Neuronal stem cell (in vitro differentiated cells): ENCODE results near the gene C6orf47.

Experiments
- DNase-seq: peaks from one replicate; pipeline ENCODE4 v3.0.0-alpha.2; 2013; ENCODE audit warnings: low spot score
- H2AFZ ChIP-seq: one replicate; pipeline ENCODE4 v1.6.1; 2013; ENCODE audit warnings: mild to moderate bottlenecking, low read length, inconsistent platforms
- H2AK5ac ChIP-seq: 2 replicates; pipeline ENCODE4 v1.6.1; 2013; ENCODE audit warnings: low read depth, mild to moderate bottlenecking, inconsistent platforms, low read length, moderate library complexity, mixed read lengths
- H2BK120ac ChIP-seq: 2 replicates; pipeline ENCODE4 v1.6.1; 2013; ENCODE audit warnings: low read depth, mild to moderate bottlenecking, inconsistent platforms, low read length, moderate library complexity, mixed read lengths
- H2BK12ac ChIP-seq: one replicate; pipeline ENCODE4 v1.6.1; 2013; ENCODE audit warnings: low read length, inconsistent platforms
- H2BK15ac ChIP-seq: 2 replicates; pipeline ENCODE4 v1.6.1; 2013; ENCODE audit warnings: mild to moderate bottlenecking, low read length, inconsistent platforms, mixed read lengths
- H2BK5ac ChIP-seq: one replicate; pipeline ENCODE4 v1.6.1; 2013; ENCODE audit warnings: inconsistent platforms, mild to moderate bottlenecking, low read length, moderate library complexity
- H3K14ac ChIP-seq: one replicate; pipeline ENCODE4 v1.6.1; 2013; ENCODE audit warnings: low read length, inconsistent platforms
- H3K18ac ChIP-seq: 2 replicates; pipeline ENCODE4 v1.6.1; 2013; ENCODE audit warnings: low read length, inconsistent platforms
- H3K23ac ChIP-seq: 2 replicates; pipeline ENCODE4 v1.6.1; 2013; ENCODE audit warnings: low read depth, mild to moderate bottlenecking, mixed read lengths, low read length, inconsistent platforms; ENCODE audit not compliant: poor library complexity
- H3K27ac ChIP-seq: replicated peaks from 3 replicates; pipeline ENCODE4 v1.5.1; 2013; ENCODE audit warnings: low read length, inconsistent platforms
- H3K27me3 ChIP-seq, 3 experiments: 2 replicates each; pipeline ENCODE4 v1.6.1; 2013; ENCODE audit warnings: low read length in 3 of 3, mild to moderate bottlenecking in 2 of 3, inconsistent platforms in 1 of 3, low read depth in 1 of 3, mixed read lengths in 1 of 3, moderate library complexity in 1 of 3; ENCODE audit not compliant: control insufficient read depth in 3 of 3, insufficient read depth in 3 of 3
- H3K36me3 ChIP-seq, 2 donors: replicated peaks in 1 of 2; 2 replicates each; pipeline ENCODE4 v1.6.1; 2013; ENCODE audit warnings: low read length in 2 of 2; ENCODE audit not compliant: control insufficient read depth in 2 of 2, insufficient read depth in 2 of 2
- H3K4ac ChIP-seq: 2 replicates; pipeline ENCODE4 v1.6.1; 2013; ENCODE audit warnings: inconsistent platforms, mild to moderate bottlenecking, low read length, moderate library complexity
- H3K4me1 ChIP-seq, 2 donors: 1 replicate in 1 of 2; 2 replicates in 1 of 2; pipeline ENCODE4 v1.6.1; 2013; ENCODE audit warnings: low read length in 2 of 2, low read depth in 1 of 2; ENCODE audit not compliant: control insufficient read depth in 2 of 2, insufficient read depth in 1 of 2
- H3K4me2 ChIP-seq: one replicate; pipeline ENCODE4 v1.6.1; 2013; ENCODE audit warnings: mild to moderate bottlenecking, low read length, inconsistent platforms; ENCODE audit not compliant: insufficient read depth, poor library complexity, severe bottlenecking
- H3K4me3 ChIP-seq, 2 donors: 2 replicates each; pipeline ENCODE4 v1.5.1; 2013; ENCODE audit warnings: low read length in 2 of 2, mild to moderate bottlenecking in 2 of 2, inconsistent platforms in 1 of 2, moderate library complexity in 1 of 2
- H3K79me1 ChIP-seq: one replicate; pipeline ENCODE4 v1.6.1; 2013; ENCODE audit warnings: low read depth, mild to moderate bottlenecking, inconsistent platforms, low read length, moderate library complexity
- H3K9ac ChIP-seq: one replicate; pipeline ENCODE4 v1.6.1; 2013; ENCODE audit warnings: mild to moderate bottlenecking, low read depth, low read length, inconsistent platforms; ENCODE audit not compliant: poor library complexity
- H3K9me3 ChIP-seq, 2 donors: replicated peaks in 1 of 2; 2 replicates each; pipeline versions ENCODE3 to v1.6.1; 2013; ENCODE audit warnings: low read length in 2 of 2, mild to moderate bottlenecking in 2 of 2, inconsistent platforms in 1 of 2, low read depth in 1 of 2, mixed read lengths in 1 of 2, moderate library complexity in 1 of 2; ENCODE audit not compliant: control insufficient read depth in 2 of 2, insufficient read depth in 1 of 2
- H4K8ac ChIP-seq: one replicate; pipeline ENCODE4 v1.6.1; 2013; ENCODE audit warnings: low read depth, mild to moderate bottlenecking, inconsistent platforms, low read length, moderate library complexity
- H4K91ac ChIP-seq: one replicate; pipeline ENCODE4 v1.6.1; 2013; ENCODE audit warnings: low read length, low read depth, mild to moderate bottlenecking, inconsistent platforms; ENCODE audit not compliant: poor library complexity
- WGBS, 2 donors: extraction: QIAGEN DNeasy Blood & Tissue Kit; methylation state at CpG; one replicate each; pipeline ENCODE4 v1.1.7; 2013; ENCODE audit warnings: missing lambda C conversion rate in 2 of 2, mixed read lengths in 1 of 2; ENCODE audit not compliant: insufficient read length in 2 of 2, insufficient replicate concordance in 1 of 2; ENCODE audit errors: extremely low coverage in 2 of 2; 5-methylcytosine and 5-hydroxymethylcytosine counted together

The C6orf47 gene

DNA sequence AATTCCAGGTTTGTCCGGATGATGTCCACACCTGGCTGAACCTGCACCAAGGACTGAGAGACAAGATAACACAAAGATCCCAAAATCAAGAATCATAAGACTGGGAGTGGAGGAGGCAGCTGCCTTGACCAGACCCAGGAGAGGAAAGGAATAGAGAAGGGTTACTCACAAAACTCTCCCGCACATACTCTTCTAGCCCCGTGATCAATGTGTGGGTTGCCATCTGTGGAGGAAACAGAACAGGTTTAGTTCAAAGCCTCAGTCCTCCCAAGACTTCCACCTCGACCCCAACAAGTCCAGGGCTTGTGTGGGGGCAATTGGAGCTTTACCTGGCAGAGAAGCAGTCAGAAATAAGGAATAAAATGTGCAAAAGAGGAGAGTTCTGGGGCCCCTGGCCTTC is 19.2 kb downstream of the C6orf47 start:
- no peak for DNase-seq
- H3K9me3 ChIP-seq, result no peaks in the 10 kb centered on the region
- no peak overlapping the region for H2BK12ac ChIP-seq
- H3K36me3 ChIP-seq, result peaks cover 73 to 97% of the 10 kb centered on the region in 2 donors
- peaks cover 1% of the 10 kb centered on the region for H3K79me1 ChIP-seq
- H3K4me1 ChIP-seq, result no peaks in the 10 kb centered on the region
- no peak overlapping the region for H3K27ac ChIP-seq
- H3K4me3 ChIP-seq, result peak overlapping the region in 1 of 2 donors; percentile 24
- H2AFZ ChIP-seq, result no peak overlapping the region
- no peak overlapping the region for H3K18ac ChIP-seq
- no peak overlapping the region for H3K4me2 ChIP-seq
- no peaks in the 10 kb centered on the region for H3K27me3 ChIP-seq
- WGBS, 2 donors, result no CpG with 5 or more reads among the region's 4 CpGs
- H4K91ac ChIP-seq, result no peak overlapping the region
- H3K23ac ChIP-seq, result no peak overlapping the region
- no peak overlapping the region for H3K14ac ChIP-seq
- no peak overlapping the region for H2BK5ac ChIP-seq
- H4K8ac ChIP-seq, result no peak overlapping the region
- no peak overlapping the region for H2AK5ac ChIP-seq
- no peak overlapping the region for H2BK120ac ChIP-seq
- H2BK15ac ChIP-seq, result no peak overlapping the region
- no peak overlapping the region for H3K9ac ChIP-seq
- H3K4ac ChIP-seq, result no peak overlapping the region

DNA sequence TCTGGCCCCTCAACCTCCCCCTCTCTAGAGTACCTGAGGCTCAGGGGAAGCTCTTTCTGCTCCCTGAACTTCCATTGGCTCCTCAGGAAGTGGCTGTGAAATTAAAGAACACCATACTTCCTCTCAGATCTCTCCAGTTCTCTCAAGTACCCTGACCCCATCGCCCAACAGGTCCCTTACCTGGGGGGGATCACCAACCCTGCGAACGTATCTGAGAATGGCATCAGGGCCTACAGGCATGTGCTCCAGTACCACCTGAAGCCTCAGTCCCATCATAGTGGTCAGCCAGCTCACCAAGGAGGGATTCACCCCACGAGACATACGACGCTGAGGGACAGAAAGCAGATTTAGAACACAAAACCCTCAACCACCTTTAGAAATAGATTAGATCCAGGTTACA is 20.0 kb downstream of the C6orf47 start:
- Histone ChIP-seq H2AK5ac (no peak overlapping the region), H3K27ac (no peak overlapping the region), H3K79me1 (peaks cover 1% of the 10 kb centered on the region), H3K4ac (no peak overlapping the region), H3K4me3 (no peak overlapping the region), H2BK12ac (no peak overlapping the region), H3K36me3 (peaks cover 73 to 97% of the 10 kb centered on the region in 2 donors), H2AFZ (no peak overlapping the region), H3K4me1 (no peaks in the 10 kb centered on the region), H2BK120ac (no peak overlapping the region), H4K8ac (no peak overlapping the region), H3K27me3 (no peaks in the 10 kb centered on the region), H3K14ac (no peak overlapping the region), H2BK15ac (no peak overlapping the region), H3K23ac (no peak overlapping the region), H2BK5ac (no peak overlapping the region), H3K4me2 (no peak overlapping the region), H4K91ac (no peak overlapping the region), H3K9me3 (no peaks in the 10 kb centered on the region), H3K9ac (no peak overlapping the region), H3K18ac (no peak overlapping the region)
- WGBS, 2 donors, result no CpG with 5 or more reads among the region's 6 CpGs
- no peak for DNase-seq

DNA sequence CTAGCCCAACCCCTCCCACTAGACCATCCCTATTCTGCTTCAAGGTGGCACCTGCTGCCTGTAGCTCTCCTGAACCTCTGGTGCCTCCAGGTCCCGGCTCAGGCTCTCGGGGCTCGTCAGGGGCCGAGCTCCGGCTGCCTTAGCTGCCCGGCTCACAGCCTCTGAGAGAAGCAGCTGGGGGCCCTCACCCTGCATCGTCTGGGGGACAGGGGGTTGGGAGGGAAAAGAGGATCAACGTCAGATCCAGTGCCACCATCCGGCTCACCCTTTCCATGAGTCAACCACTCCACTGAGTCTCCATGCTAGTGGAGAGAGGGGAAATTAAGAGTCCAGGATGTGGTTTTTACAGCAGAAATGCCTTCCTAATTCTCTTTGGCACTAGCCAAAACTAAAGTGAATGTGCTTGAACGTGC is 21.1 kb downstream of the C6orf47 start:
- no peak overlapping the region for H3K23ac ChIP-seq
- no peak overlapping the region for H2BK5ac ChIP-seq
- H3K27ac ChIP-seq, result no peak overlapping the region
- no peaks in the 10 kb centered on the region for H3K27me3 ChIP-seq
- H2BK120ac ChIP-seq, result no peak overlapping the region
- H4K8ac ChIP-seq, result no peak overlapping the region
- H3K4me2 ChIP-seq, result no peak overlapping the region
- H3K9ac ChIP-seq, result no peak overlapping the region
- no peak overlapping the region for H2AFZ ChIP-seq
- no peak overlapping the region for H2BK15ac ChIP-seq
- no CpG with 5 or more reads among the region's 10 CpGs for WGBS, 2 donors
- no peak overlapping the region for H2BK12ac ChIP-seq
- no peak overlapping the region for H3K4ac ChIP-seq
- no peak overlapping the region for H2AK5ac ChIP-seq
- H3K4me1 ChIP-seq, result no peaks in the 10 kb centered on the region
- no peak overlapping the region for H3K4me3 ChIP-seq
- DNase-seq, result no peak
- no peak overlapping the region for H4K91ac ChIP-seq
- no peaks in the 10 kb centered on the region for H3K79me1 ChIP-seq
- no peak overlapping the region for H3K14ac ChIP-seq
- no peaks in the 10 kb centered on the region for H3K9me3 ChIP-seq
- no peak overlapping the region for H3K18ac ChIP-seq
- peaks cover 75 to 97% of the 10 kb centered on the region in 2 donors for H3K36me3 ChIP-seq

DNA sequence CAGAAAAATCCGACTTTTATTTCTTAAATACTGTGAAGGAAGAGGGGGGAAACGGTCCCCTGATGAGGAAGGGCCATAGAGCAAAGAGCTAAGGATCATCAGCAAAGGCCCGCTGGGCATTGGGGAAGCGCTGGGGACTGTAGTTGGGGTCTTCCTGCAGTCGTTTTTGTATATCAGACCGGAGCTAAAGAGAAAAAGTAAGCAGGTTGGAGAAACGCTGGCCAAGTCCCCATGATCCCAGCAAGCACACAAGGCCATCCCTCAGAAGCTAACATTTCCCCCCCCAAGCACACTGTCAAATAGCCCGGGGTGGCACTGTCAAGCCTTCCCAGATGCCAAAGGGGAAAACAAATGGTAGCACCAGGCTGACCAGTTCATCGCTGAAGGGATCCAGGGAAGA is 21.5 kb downstream of the C6orf47 start:
- no peaks in the 10 kb centered on the region for H3K4me1 ChIP-seq
- H2BK5ac ChIP-seq, result no peak overlapping the region
- no peak overlapping the region for H3K23ac ChIP-seq
- no peak overlapping the region for H3K4ac ChIP-seq
- DNase-seq, result no peak
- H3K4me2 ChIP-seq, result no peak overlapping the region
- no peaks in the 10 kb centered on the region for H3K27me3 ChIP-seq
- no peak overlapping the region for H4K8ac ChIP-seq
- no peak overlapping the region for H2AK5ac ChIP-seq
- no peak overlapping the region for H2BK12ac ChIP-seq
- H3K79me1 ChIP-seq, result no peaks in the 10 kb centered on the region
- no peak overlapping the region for H3K14ac ChIP-seq
- no peak overlapping the region for H3K18ac ChIP-seq
- H2BK120ac ChIP-seq, result no peak overlapping the region
- no peak overlapping the region for H3K9ac ChIP-seq
- no peak overlapping the region for H2BK15ac ChIP-seq
- peaks cover 75 to 97% of the 10 kb centered on the region in 2 donors for H3K36me3 ChIP-seq
- no peak overlapping the region for H2AFZ ChIP-seq
- no peak overlapping the region for H3K27ac ChIP-seq
- no peak overlapping the region for H4K91ac ChIP-seq
- no CpG with 5 or more reads among the region's 9 CpGs for WGBS, 2 donors
- H3K9me3 ChIP-seq, result no peaks in the 10 kb centered on the region
- no peak overlapping the region for H3K4me3 ChIP-seq
